Glutamatergic neuron (in vitro differentiated cells): Measurements from ENCODE around the gene CALCA. TPM values are rescaled to one million over a fixed set of nuclear protein-coding genes. Genes with fewer than 3 reads are reported as not detected.

Source experiments
- DNase-seq: peaks from one replicate; pipeline ENCODE4 v3.0.0; 2022
- H3K27ac Mint-ChIP-seq: one replicate; pipeline ENCODE4 v1.8.0; 2020; ENCODE audit warnings: mild to moderate bottlenecking, mixed read lengths, inconsistent platforms; ENCODE audit not compliant: unreplicated experiment
- H3K27me3 Mint-ChIP-seq: one replicate; pipeline ENCODE4 v1.8.0; 2020; ENCODE audit warnings: mild to moderate bottlenecking, moderate library complexity, mixed read lengths, inconsistent platforms; ENCODE audit not compliant: unreplicated experiment
- H3K36me3 Mint-ChIP-seq: one replicate; pipeline ENCODE4 v1.8.0; 2020; ENCODE audit warnings: mild to moderate bottlenecking, mixed read lengths, inconsistent platforms; ENCODE audit not compliant: unreplicated experiment
- H3K4me1 Mint-ChIP-seq: one replicate; pipeline ENCODE4 v1.8.0; 2020; ENCODE audit warnings: mild to moderate bottlenecking, low read depth, mixed read lengths, inconsistent platforms; ENCODE audit not compliant: unreplicated experiment
- H3K4me3 Mint-ChIP-seq: one replicate; pipeline ENCODE4 v1.8.0; 2020; ENCODE audit warnings: mild to moderate bottlenecking, mixed read lengths, inconsistent platforms; ENCODE audit not compliant: unreplicated experiment
- H3K9me3 Mint-ChIP-seq: one replicate; pipeline ENCODE4 v1.8.0; 2020; ENCODE audit warnings: mild to moderate bottlenecking, moderate library complexity, mixed read lengths, inconsistent platforms; ENCODE audit not compliant: unreplicated experiment
- CTCF ChIP-seq: fragments of 200-600 bp; sonication (generic); IDR thresholded peaks from one replicate; pipeline ENCODE4 v1.5.0; 2021; ENCODE audit not compliant: partially characterized antibody, unreplicated experiment
- total RNA-seq: library from RNA; stranded (reverse); fragmentation: NEBNext Ultra II Directional; extraction: Animal tissue kit (Norgen Biotek cat#: 25700); gene quantifications from one replicate; pipeline ENCODE4 v1.2.1, GENCODE V29; 2021; ENCODE audit not compliant: unreplicated experiment

Gene CALCA
- total RNA-seq, 1 donor from 2014 or later, result not detected

GRCh38 chr11:14975252-14975587 is 3.1 kb upstream of the CALCA start:
- H3K27me3 Mint-ChIP-seq, result peaks cover 26% of the 10 kb centered on the region
- no peaks in the 10 kb centered on the region for H3K36me3 Mint-ChIP-seq
- peaks cover 8% of the 10 kb centered on the region for H3K4me1 Mint-ChIP-seq
- no peaks in the 10 kb centered on the region for H3K9me3 Mint-ChIP-seq
- TF ChIP-seq CTCF, result no peak
- no peak for DNase-seq
- no peak overlapping the region for H3K27ac Mint-ChIP-seq
- no peak overlapping the region for H3K4me3 Mint-ChIP-seq

- Mint-ChIP-seq H3K36me3 (no peaks in the 10 kb centered on the region), H3K4me3 (peak overlapping the region; percentile 83), H3K27ac (no peak overlapping the region), H3K27me3 (peaks cover 26% of the 10 kb centered on the region), H3K4me1 (peaks cover 8% of the 10 kb centered on the region), H3K9me3 (no peaks in the 10 kb centered on the region)
- DNase-seq, result peak; percentile 77
- peak; percentile 73 for TF ChIP-seq CTCF
These were observed 2.5 kb upstream of the CALCA start for GRCh38 chr11:14974515-14975251.

GRCh38 chr11:14973621-14974514 is 1.7 kb upstream of the CALCA start:
- Mint-ChIP-seq H3K27ac (no peak overlapping the region), H3K27me3 (peaks cover 28% of the 10 kb centered on the region)
- TF ChIP-seq CTCF, result no peak

GRCh38 chr11:14972581-14973495 is 687 bp upstream of the CALCA start:
- H3K4me3 Mint-ChIP-seq, result peak overlapping the region; percentile 83
- H3K27me3 Mint-ChIP-seq, result peaks cover 28% of the 10 kb centered on the region
- peak; percentile 15 for DNase-seq
- no peaks in the 10 kb centered on the region for H3K9me3 Mint-ChIP-seq
- H3K36me3 Mint-ChIP-seq, result no peaks in the 10 kb centered on the region
- H3K27ac Mint-ChIP-seq, result no peak overlapping the region
- TF ChIP-seq CTCF, result no peak
- peaks cover 12% of the 10 kb centered on the region for H3K4me1 Mint-ChIP-seq

More at GRCh38 chr11:14973621-14974514, 1.7 kb upstream of the CALCA start:
- Mint-ChIP-seq H3K4me1 (peaks cover 8% of the 10 kb centered on the region), H3K4me3 (peak overlapping the region; percentile 83), H3K9me3 (no peaks in the 10 kb centered on the region), H3K36me3 (no peaks in the 10 kb centered on the region)
- peak; percentile 62 for DNase-seq
